Tibial nerve (tissue), 4 donors: ENCODE measurements around the gene PTPRM.

Experiments
- EP300 ChIP-seq, 2 donors: sonication (generic); formaldehyde crosslinking; IDR thresholded peaks; one replicate each; pipeline ENCODE4 v1.6.1; 2017; ENCODE audit warnings: antibody characterized with exemption in 2 of 2, mild to moderate bottlenecking in 1 of 2
- POLR2A ChIP-seq, 2 donors: fragments of 450-650 bp; IDR thresholded peaks; one replicate each; pipeline ENCODE4 v1.6.1; 2017; ENCODE audit warnings: antibody characterized with exemption in 2 of 2, mild to moderate bottlenecking in 2 of 2, moderate library complexity in 2 of 2
- TF ChIP-seq, protein P1 (sequence below), 5 experiments: fragments of 200-600 bp in 3 of 5; fragments of 450-650 bp in 2 of 5; sonication (generic) in 3 of 5; IDR thresholded peaks; one replicate each; pipeline ENCODE4 v1.5.1; 2016 to 2019; ENCODE audit warnings: antibody characterized with exemption in 5 of 5, mild to moderate bottlenecking in 3 of 5, moderate library complexity in 2 of 5

DNA sequence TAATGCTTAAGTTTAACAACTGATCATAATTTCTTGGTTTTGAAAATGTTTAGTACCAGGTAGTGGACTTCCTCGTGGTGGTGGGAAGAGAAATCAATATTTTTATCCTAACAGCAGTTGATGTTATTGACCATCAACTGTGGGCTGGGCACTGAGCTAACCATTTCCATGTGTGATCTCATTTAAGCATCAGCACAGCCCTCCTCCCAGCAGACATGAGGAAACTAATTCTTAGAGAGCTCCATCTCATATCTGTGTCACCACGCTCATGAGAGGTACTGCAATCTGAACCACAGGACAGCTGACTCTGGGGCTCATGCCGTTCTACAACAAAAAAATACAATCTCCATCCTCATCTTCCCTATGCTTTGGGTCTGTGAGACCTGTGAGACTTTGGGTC, 709.3 kb downstream of the PTPRM start:
- TF ChIP-seq, protein P1, sequence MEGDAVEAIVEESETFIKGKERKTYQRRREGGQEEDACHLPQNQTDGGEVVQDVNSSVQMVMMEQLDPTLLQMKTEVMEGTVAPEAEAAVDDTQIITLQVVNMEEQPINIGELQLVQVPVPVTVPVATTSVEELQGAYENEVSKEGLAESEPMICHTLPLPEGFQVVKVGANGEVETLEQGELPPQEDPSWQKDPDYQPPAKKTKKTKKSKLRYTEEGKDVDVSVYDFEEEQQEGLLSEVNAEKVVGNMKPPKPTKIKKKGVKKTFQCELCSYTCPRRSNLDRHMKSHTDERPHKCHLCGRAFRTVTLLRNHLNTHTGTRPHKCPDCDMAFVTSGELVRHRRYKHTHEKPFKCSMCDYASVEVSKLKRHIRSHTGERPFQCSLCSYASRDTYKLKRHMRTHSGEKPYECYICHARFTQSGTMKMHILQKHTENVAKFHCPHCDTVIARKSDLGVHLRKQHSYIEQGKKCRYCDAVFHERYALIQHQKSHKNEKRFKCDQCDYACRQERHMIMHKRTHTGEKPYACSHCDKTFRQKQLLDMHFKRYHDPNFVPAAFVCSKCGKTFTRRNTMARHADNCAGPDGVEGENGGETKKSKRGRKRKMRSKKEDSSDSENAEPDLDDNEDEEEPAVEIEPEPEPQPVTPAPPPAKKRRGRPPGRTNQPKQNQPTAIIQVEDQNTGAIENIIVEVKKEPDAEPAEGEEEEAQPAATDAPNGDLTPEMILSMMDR (IDR thresholded peaks at IDR 0.05), result no peak
- no peak for TF ChIP-seq POLR2A (IDR thresholded peaks at IDR 0.05)
- no peak for TF ChIP-seq EP300 (IDR thresholded peaks at IDR 0.05)
